Gastroesophageal sphincter (tissue), 4 donors: ENCODE measurements around the gene CMSS1. TPM values are rescaled to one million over a fixed set of nuclear protein-coding genes. Genes with fewer than 3 reads are reported as not detected.
A peak's percentile ranks its signal among the peaks of the same experiment; 100 is the strongest.

Experiments
- ATAC-seq: fragments of 150-250 bp; one replicate; pipeline ENCODE4 v1.9.1; 2016; ENCODE audit warnings: mild to moderate bottlenecking, moderate library complexity
- H3K27ac ChIP-seq, 4 donors: fragments of 200-600 bp; sonication (generic) in 3 of 4; 1 replicate in 3 of 4; 2 replicates in 1 of 4; pipeline ENCODE4 v1.5.1; 2016 to 2019
- H3K27me3 ChIP-seq: fragments of 200-600 bp; sonication (generic); one replicate; pipeline ENCODE4 v1.5.1; 2019
- H3K36me3 ChIP-seq, 2 donors: fragments of 200-600 bp; sonication (generic); one replicate each; pipeline ENCODE4 v1.5.1; 2019; ENCODE audit warnings: control low read depth in 1 of 2
- H3K4me1 ChIP-seq, 3 donors: fragments of 200-600 bp; sonication (generic); 1 replicate in 2 of 3; 2 replicates in 1 of 3; pipeline ENCODE4 v1.5.1; 2016 to 2019; ENCODE audit warnings: control low read depth in 2 of 3
- H3K4me3 ChIP-seq, 2 donors: fragments of 200-600 bp; sonication (generic); one replicate each; pipeline ENCODE4 v1.5.1; 2019; ENCODE audit warnings: mild to moderate bottlenecking in 1 of 2, moderate library complexity in 1 of 2
- H3K9me3 ChIP-seq, 3 donors: fragments of 200-600 bp; sonication (generic); one replicate each; pipeline ENCODE4 v1.5.1; 2017 to 2019; ENCODE audit warnings: control low read depth in 2 of 3
- EP300 ChIP-seq: sonication (generic); formaldehyde crosslinking; IDR thresholded peaks from one replicate; pipeline ENCODE4 v1.6.1; 2017; ENCODE audit warnings: antibody characterized with exemption, mild to moderate bottlenecking
- POLR2A ChIP-seq, 2 donors: fragments of 450-650 bp; IDR thresholded peaks; one replicate each; pipeline ENCODE4 v1.6.1; 2017; ENCODE audit warnings: antibody characterized with exemption in 2 of 2, mild to moderate bottlenecking in 2 of 2, moderate library complexity in 1 of 2
- POLR2AphosphoS5 ChIP-seq: sonication (generic); formaldehyde crosslinking; IDR thresholded peaks from one replicate; pipeline ENCODE4 v1.6.1; 2017; ENCODE audit warnings: antibody characterized with exemption
- WGBS, 2 donors: methylation state at CpG; one replicate each; pipeline ENCODE4 v1.1.5; 2018; ENCODE audit warnings: low coverage in 1 of 2; 5-methylcytosine and 5-hydroxymethylcytosine counted together
- total RNA-seq, 4 donors: library from RNA; depleted of rRNA; stranded (reverse); fragments of >200 nt; gene quantifications; one replicate each; pipeline ENCODE4 v1.1.0, GENCODE V29; 2016
- TF ChIP-seq, protein P1 (sequence below), 4 experiments: fragments of 200-600 bp in 2 of 4; fragments of 450-650 bp in 2 of 4; sonication (generic) in 1 of 4; IDR thresholded peaks; one replicate each; pipeline ENCODE4 v1.5.1; 2017 to 2019; ENCODE audit warnings: antibody characterized with exemption in 4 of 4, mild to moderate bottlenecking in 2 of 4, moderate library complexity in 2 of 4

The CMSS1 gene
- total RNA-seq, 4 donors from 2014 or later, result 15.2 to 20.8 (median 16.6) TPM

DNA sequence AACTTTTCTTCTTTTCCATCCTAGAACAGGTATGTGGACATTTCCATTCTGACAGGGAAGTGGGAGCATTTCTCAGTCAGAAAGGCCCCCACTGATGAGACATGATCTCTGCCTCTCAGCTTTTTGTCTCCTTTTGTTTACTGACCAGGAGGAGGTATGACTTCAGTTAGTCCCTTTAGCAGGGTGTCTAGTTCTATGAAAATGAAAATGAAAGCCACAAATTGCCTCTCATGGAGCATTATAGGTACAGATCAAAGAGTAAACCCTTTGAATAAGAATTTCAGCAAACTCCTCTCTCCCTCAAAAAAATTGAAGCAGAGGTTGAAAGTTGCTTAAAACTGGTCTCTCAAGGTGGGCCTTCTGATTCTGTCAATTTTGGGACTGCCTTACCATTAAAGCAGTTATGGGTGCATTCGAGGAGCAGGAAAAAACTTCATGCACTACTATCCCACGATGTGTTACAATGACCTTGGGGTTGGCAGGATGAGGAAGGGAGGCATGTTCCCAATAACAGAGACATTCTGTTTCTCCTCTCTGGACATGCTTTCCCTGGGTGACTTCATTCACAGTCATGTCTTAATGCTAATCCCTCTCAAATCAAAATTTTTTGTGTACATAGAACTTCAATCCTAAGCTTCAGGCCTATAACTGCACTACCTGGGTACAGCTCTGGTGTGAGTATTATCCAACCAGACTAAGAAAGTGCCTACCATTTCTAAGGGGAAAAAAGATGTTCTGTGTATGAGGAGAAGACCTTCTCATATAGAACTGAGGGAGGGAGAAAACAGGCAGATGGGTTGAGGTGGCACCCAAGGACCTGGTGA lies 392.5 kb downstream of the CMSS1 start:
- Histone ChIP-seq H3K27ac (peak overlapping the region; percentile 77 to 91 (median 81)), H3K4me3 (no peak overlapping the region), H3K27me3 (no peaks in the 10 kb centered on the region), H3K4me1 (peaks cover 10 to 31% (median 14%) of the 10 kb centered on the region in 3 donors), H3K36me3 (no peaks in the 10 kb centered on the region), H3K9me3 (no peaks in the 10 kb centered on the region)
- ATAC-seq, result peak; percentile 53
- WGBS, 2 donors, result 0 to 12% methylated on average over 1 to 2 of the region's 2 CpGs
- no peak for TF ChIP-seq EP300
- no peak for TF ChIP-seq POLR2A (IDR thresholded peaks at IDR 0.05)
- no peak for TF ChIP-seq POLR2AphosphoS5
- TF ChIP-seq, protein P1, sequence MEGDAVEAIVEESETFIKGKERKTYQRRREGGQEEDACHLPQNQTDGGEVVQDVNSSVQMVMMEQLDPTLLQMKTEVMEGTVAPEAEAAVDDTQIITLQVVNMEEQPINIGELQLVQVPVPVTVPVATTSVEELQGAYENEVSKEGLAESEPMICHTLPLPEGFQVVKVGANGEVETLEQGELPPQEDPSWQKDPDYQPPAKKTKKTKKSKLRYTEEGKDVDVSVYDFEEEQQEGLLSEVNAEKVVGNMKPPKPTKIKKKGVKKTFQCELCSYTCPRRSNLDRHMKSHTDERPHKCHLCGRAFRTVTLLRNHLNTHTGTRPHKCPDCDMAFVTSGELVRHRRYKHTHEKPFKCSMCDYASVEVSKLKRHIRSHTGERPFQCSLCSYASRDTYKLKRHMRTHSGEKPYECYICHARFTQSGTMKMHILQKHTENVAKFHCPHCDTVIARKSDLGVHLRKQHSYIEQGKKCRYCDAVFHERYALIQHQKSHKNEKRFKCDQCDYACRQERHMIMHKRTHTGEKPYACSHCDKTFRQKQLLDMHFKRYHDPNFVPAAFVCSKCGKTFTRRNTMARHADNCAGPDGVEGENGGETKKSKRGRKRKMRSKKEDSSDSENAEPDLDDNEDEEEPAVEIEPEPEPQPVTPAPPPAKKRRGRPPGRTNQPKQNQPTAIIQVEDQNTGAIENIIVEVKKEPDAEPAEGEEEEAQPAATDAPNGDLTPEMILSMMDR (IDR thresholded peaks at IDR 0.05), result no peak

DNA sequence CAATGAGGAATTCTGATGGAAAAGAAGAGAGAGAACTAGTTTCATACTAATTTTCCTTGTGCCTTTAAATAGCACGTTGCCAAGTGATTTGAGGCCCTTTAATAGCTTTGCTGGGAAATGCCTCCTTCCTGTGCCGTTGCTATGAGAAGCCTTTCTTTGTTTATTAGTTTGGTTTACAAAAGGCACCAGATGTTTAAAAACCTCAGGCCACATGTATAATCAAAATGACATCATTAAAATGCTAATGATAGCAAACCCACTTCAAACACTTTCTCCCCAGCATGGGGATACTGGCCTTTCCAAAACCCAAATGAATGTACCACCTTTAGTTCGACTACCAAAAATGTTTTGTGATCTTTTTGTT lies 393.1 kb downstream of the CMSS1 start:
- 0 to 11% methylated on average over 3 of the region's 3 CpGs for WGBS, 2 donors
- Histone ChIP-seq H3K36me3 (no peaks in the 10 kb centered on the region), H3K4me3 (no peak overlapping the region), H3K9me3 (no peaks in the 10 kb centered on the region), H3K4me1 (peaks cover 10 to 34% (median 14%) of the 10 kb centered on the region in 3 donors), H3K27me3 (no peaks in the 10 kb centered on the region), H3K27ac (peak overlapping the region; percentile 77 to 91 (median 81))
- peak; percentile 52 for ATAC-seq
- TF ChIP-seq, protein P1 (IDR thresholded peaks at IDR 0.05), result no peak
- TF ChIP-seq POLR2AphosphoS5, result peak; percentile 84

DNA sequence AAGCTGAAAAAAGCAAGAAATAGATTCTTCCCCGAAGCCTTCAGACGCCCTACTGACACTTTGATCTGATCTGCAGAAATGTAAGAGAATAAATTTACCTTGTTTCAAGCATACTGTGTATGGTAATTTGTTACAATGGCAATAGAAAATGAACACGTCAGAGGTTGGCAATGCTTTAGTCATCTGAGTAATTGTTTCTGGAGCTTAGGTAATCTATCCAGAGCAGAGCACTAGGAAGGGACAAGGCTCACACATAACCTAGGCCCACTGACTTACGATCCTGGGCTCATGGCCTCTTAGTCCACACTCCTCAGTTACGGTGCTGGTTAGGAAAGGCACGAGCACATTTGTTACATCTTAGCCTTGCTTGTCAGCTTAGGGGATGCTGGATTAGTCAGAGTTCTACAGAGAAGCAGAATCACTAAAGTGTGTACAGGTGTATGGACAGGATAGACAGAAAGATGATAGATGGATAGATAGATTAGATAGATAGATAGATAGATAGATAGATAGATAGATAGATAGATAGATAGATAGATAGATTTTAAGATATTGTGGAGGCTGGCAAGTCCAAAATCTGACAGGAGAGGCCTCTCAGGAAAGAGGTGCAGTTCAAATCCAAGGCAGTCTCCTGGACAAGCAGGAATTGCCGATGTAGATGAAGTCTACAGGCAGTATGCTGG lies 396.4 kb downstream of the CMSS1 start:
- Histone ChIP-seq H3K27me3 (no peaks in the 10 kb centered on the region), H3K4me1 (peaks cover 14 to 49% (median 14%) of the 10 kb centered on the region in 3 donors), H3K27ac (peak overlapping the region in 3 of 4 donors; percentile 37 to 80 (median 57)), H3K36me3 (no peaks in the 10 kb centered on the region), H3K4me3 (no peak overlapping the region), H3K9me3 (peaks cover 0 to 4% (median 0%) of the 10 kb centered on the region in 3 donors)
- ATAC-seq, result no peak
- WGBS, 2 donors, result 27 to 56% methylated on average over 6 to 7 of the region's 7 CpGs
- TF ChIP-seq EP300, result no peak
- TF ChIP-seq POLR2AphosphoS5, result peak; percentile 6
- TF ChIP-seq POLR2A (IDR thresholded peaks at IDR 0.05), result no peak
- TF ChIP-seq, protein P1 (IDR thresholded peaks at IDR 0.05), result no peak

DNA sequence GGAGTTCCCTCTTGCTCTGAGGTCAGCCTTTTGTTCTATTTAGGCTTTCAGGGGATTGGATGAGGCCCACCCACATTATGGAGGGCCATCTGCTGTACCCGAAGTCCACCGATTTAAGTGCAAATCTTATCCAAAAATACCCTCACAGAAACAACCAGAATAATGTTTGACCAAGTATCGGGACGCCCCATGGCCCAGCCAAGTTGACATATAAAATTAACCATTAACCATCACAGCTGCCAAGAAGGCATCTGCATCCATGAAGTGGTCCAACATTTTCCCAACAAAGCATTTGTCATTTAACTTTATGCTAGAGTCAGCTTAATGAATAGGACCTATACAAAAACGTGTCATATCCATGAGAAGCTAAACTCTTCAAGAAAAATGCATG lies 396.9 kb downstream of the CMSS1 start:
- no peak for TF ChIP-seq POLR2AphosphoS5
- TF ChIP-seq, protein P1 (IDR thresholded peaks at IDR 0.05), result no peak
- TF ChIP-seq EP300, result no peak
- no peak for TF ChIP-seq POLR2A (IDR thresholded peaks at IDR 0.05)
- Histone ChIP-seq H3K4me1 (peaks cover 14 to 44% (median 14%) of the 10 kb centered on the region in 3 donors), H3K9me3 (peaks cover 0 to 8% (median 0%) of the 10 kb centered on the region in 3 donors), H3K36me3 (no peaks in the 10 kb centered on the region), H3K27me3 (no peaks in the 10 kb centered on the region), H3K27ac (peak overlapping the region in 3 of 4 donors; percentile 37 to 80 (median 57)), H3K4me3 (no peak overlapping the region)
- 65 to 79% methylated on average over 5 of the region's 5 CpGs for WGBS, 2 donors
- ATAC-seq, result no peak
